Heart right ventricle (tissue), 16 donors: Measurements from ENCODE around the gene HPCAL1. TPM values are rescaled to one million over a fixed set of nuclear protein-coding genes. Genes with fewer than 3 reads are reported as not detected.

ENCODE experiments used
- ATAC-seq, 8 donors: fragments of 200-7000 bp; cut with Tn5 transposase; one replicate each; pipeline ENCODE4 v1.9.1; 2020; ENCODE audit warnings: mild to moderate bottlenecking in 8 of 8, moderate library complexity in 8 of 8, moderate number of reproducible peaks in 1 of 8
- DNase-seq, 2 donors: peaks; one replicate each; pipeline ENCODE4 v3.0.0-alpha.2; 2020
- H3K27ac ChIP-seq, 10 donors: fragments of 200-600 bp; sonication (generic) in 2 of 10; one replicate each; pipeline versions ENCODE4 v1.5.0 to v1.8.0; 2020 to 2022; ENCODE audit warnings: mild to moderate bottlenecking in 3 of 10
- H3K27me3 ChIP-seq, 7 donors: fragments of 200-600 bp; one replicate each; pipeline ENCODE4 v1.8.0; 2021 to 2022; ENCODE audit warnings: mild to moderate bottlenecking in 2 of 7
- H3K36me3 ChIP-seq, 9 donors: fragments of 200-600 bp; sonication (generic) in 1 of 9; one replicate each; pipeline versions ENCODE4 v1.5.0 to v1.8.0; 2020 to 2022; ENCODE audit warnings: mild to moderate bottlenecking in 2 of 9
- H3K4me1 ChIP-seq, 9 donors: fragments of 200-600 bp; sonication (generic) in 1 of 9; one replicate each; pipeline versions ENCODE4 v1.5.0 to v1.8.0; 2020 to 2022; ENCODE audit warnings: mild to moderate bottlenecking in 4 of 9
- H3K4me3 ChIP-seq, 10 donors: fragments of 200-600 bp; sonication (generic) in 2 of 10; one replicate each; pipeline versions ENCODE4 v1.5.0 to v1.8.0; 2020 to 2022; ENCODE audit warnings: mild to moderate bottlenecking in 7 of 10, moderate library complexity in 2 of 10
- H3K9me3 ChIP-seq, 11 donors: fragments of 200-600 bp in 10 of 11; sonication (generic) in 2 of 11; one replicate each; pipeline versions ENCODE4 v1.5.0 to v1.8.0; 2013 to 2022; ENCODE audit warnings: mild to moderate bottlenecking in 2 of 11, control low read depth in 1 of 11, moderate library complexity in 1 of 11
- CTCF ChIP-seq, 9 donors: fragments of 200-600 bp; sonication (generic) in 2 of 9; IDR thresholded peaks; one replicate each; pipeline versions ENCODE4 v1.5.0 to v1.8.0; 2021 to 2022; ENCODE audit warnings: antibody characterized with exemption in 9 of 9, mild to moderate bottlenecking in 5 of 9, moderate library complexity in 1 of 9
- WGBS, 2 donors: extraction: QIAGEN DNeasy Blood & Tissue Kit; methylation state at CpG; one replicate each; pipeline ENCODE4 v1.1.7; 2013; ENCODE audit warnings: inconsistent platforms in 1 of 2; 5-methylcytosine and 5-hydroxymethylcytosine counted together
- intact Hi-C, 10 donors: fragments of 100-400 bp; cut with DNase I; formaldehyde crosslinking; loops; one replicate each; pipeline versions ENCODE4 v1.11.1 to v1.14.2; 2022
- polyA plus RNA-seq, 2 donors: library from polyadenylated mRNA; stranded (reverse); fragments of 200-250 nt; gene quantifications; one replicate each; pipeline ENCODE4 v1.2.3, GENCODE V29; 2013
- total RNA-seq, 10 donors: library from RNA; stranded (reverse); fragmentation: NEBNext Ultra II Directional in 3 of 10; extraction: Animal tissue kit (Norgen Biotek cat#: 25700) in 3 of 10; gene quantifications; one replicate each; pipeline versions ENCODE4 v1.2.1 to v1.2.4, GENCODE V29; 2021 to 2023
- donor health status: Arrhythmogenic right ventricular cardiomyopathy.
- donor health status: ischemic (EF 13 %, LVEDD 7.1; RV severe dilation, severe dysfunction).
- donor health status: healthy with polysubstance abuse.
- donor health status: DM: no; HTN: yes; CAD: no.
- donor health status: DM: no; HTN: no; CAD: no.
- donor health status: ischemic (EF 25% LVEDD 6.9; RV normal size, moderate dysfunction).
- donor health status: ischemic (EF 25% LVEDD 5.7; RV mildly dilated, moderate dysfunction).
- donor health status: healthy.
- donor health status: DM: yes; HTN: yes; CAD: no.
- donor health status: Ischemic cardiomyopathy.
- donor health status: ischemic (EF 35%, LVEDD 5.7; RV mildly dilated, moderate dysfunction).
- donor health status: nonischemic (EF 11% LVEDD 7.7; RV severe dilation, severe dysfunction).
- donor health status: DM: yes; HTN: yes; CAD: no.
- donor health status: PGD.
- donor health status: ischemic (EF 29% LVEDD 5.4; RV normal size, mild dysfunction).
- donor health status: nonischemic (EF 23%, LVEDD 6.1; RV moderate dilation, normal function).

The HPCAL1 gene
- total and polyA plus RNA-seq, 12 donors: 15.8 to 49.2 (median 27.5) TPM

- TF ChIP-seq CTCF (IDR thresholded peaks at IDR 0.05): no peak
- intact Hi-C loops: no loop called here
- Histone ChIP-seq H3K4me3 (no peak overlapping the region), H3K4me1 (peaks cover 0 to 33% (median 9%) of the 10 kb centered on the region in 9 donors), H3K9me3 (peaks cover 0 to 3% (median 0%) of the 10 kb centered on the region in 11 donors), H3K27me3 (no peaks in the 10 kb centered on the region), H3K27ac (no peak overlapping the region), H3K36me3 (peaks cover 0 to 4% (median 0%) of the 10 kb centered on the region in 9 donors)
- no peak for DNase-seq
- ATAC-seq: no peak
- 84 to 86% methylated on average over 7 of the region's 7 CpGs for WGBS, 2 donors
Observed at GRCh38 chr2:10372862-10373240, 70.1 kb downstream of the HPCAL1 start.

DNA sequence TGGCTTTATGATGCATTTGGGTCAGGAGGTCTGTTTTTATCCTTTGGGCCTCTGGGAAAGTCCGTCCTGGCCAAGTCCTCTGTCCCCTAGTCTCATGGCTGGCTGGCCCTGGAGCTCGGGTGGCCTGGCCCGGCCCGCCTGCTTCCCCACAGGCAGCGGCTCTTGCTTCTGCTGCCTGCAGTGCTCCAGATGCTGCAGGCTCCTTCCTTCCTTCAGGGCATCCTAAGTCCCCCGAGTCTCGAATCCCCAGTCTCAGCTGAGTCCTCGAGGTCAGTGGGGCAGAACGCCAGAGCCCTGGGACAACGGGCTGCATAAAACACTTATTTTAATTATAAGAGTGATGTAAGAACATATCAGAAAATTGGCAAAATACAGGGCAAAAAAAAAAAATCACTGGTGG lies 71.2 kb downstream of the HPCAL1 start:
- H3K36me3 ChIP-seq: peaks cover 0 to 4% (median 0%) of the 10 kb centered on the region in 9 donors
- DNase-seq (no peak), ATAC-seq (no peak)
- WGBS, 2 donors: 76 to 81% methylated on average over 10 of the region's 10 CpGs
- intact Hi-C loops: no loop called here
- TF ChIP-seq CTCF (IDR thresholded peaks at IDR 0.05): no peak
- H3K9me3 ChIP-seq: peaks cover 0 to 3% (median 0%) of the 10 kb centered on the region in 11 donors
- no peak overlapping the region for H3K4me3 ChIP-seq
- no peaks in the 10 kb centered on the region for H3K27me3 ChIP-seq
- H3K27ac ChIP-seq: no peak overlapping the region
- H3K4me1 ChIP-seq: peaks cover 0 to 31% (median 9%) of the 10 kb centered on the region in 9 donors

GRCh38 chr2:10374362-10374943 lies 71.7 kb downstream of the HPCAL1 start:
- 90 to 91% methylated on average over 13 of the region's 13 CpGs for WGBS, 2 donors
- Histone ChIP-seq H3K4me1 (peaks cover 0 to 26% (median 10%) of the 10 kb centered on the region in 9 donors), H3K9me3 (peaks cover 0 to 3% (median 0%) of the 10 kb centered on the region in 11 donors), H3K36me3 (peaks cover 0 to 4% (median 0%) of the 10 kb centered on the region in 9 donors), H3K27ac (no peak overlapping the region), H3K27me3 (no peaks in the 10 kb centered on the region), H3K4me3 (no peak overlapping the region)
- ATAC-seq: no peak
- no peak for DNase-seq
- TF ChIP-seq CTCF (IDR thresholded peaks at IDR 0.05): no peak
- intact Hi-C loops: no loop called here

GRCh38 chr2:10375570-10376281 lies 73.0 kb downstream of the HPCAL1 start:
- 73 to 80% methylated on average over 9 of the region's 9 CpGs for WGBS, 2 donors
- H3K36me3 ChIP-seq: peaks cover 0 to 4% (median 0%) of the 10 kb centered on the region in 9 donors
- DNase-seq: no peak
- no peak overlapping the region for H3K4me3 ChIP-seq
- no peak for ATAC-seq
- no peak overlapping the region for H3K27ac ChIP-seq
- peaks cover 0 to 3% (median 0%) of the 10 kb centered on the region in 11 donors for H3K9me3 ChIP-seq
- no peaks in the 10 kb centered on the region for H3K27me3 ChIP-seq
- intact Hi-C loops: no loop called here
- TF ChIP-seq CTCF (IDR thresholded peaks at IDR 0.05): no peak
- peaks cover 4 to 27% (median 13%) of the 10 kb centered on the region in 9 donors for H3K4me1 ChIP-seq
